HepG2 (cell line): Measurements from ENCODE around the gene GPR162. TPM values are rescaled to one million over a fixed set of nuclear protein-coding genes. Genes with fewer than 3 reads are reported as not detected.

Experiments used
- DMAP1 ChIP-seq: IDR thresholded peaks from 2 replicates; pipeline ENCODE4 v1.6.1; 2016
- FOXP1 ChIP-seq, 2 experiments: fragments of 450-650 bp in 1 of 2; IDR thresholded peaks; 2 replicates each; pipeline ENCODE4 v1.6.1; 2017 to 2018; ENCODE audit warnings: antibody characterized with exemption in 1 of 2
- GMEB1 ChIP-seq: sonication (generic); formaldehyde crosslinking; IDR thresholded peaks from 2 replicates; pipeline ENCODE4 v1.5.1; 2020; ENCODE audit warnings: missing genetic modification reagents, mild to moderate bottlenecking, borderline replicate concordance
- RBAK ChIP-seq: sonication (generic); formaldehyde crosslinking; IDR thresholded peaks from 2 replicates; pipeline ENCODE4 v1.5.1; 2020; ENCODE audit warnings: mild to moderate bottlenecking, missing genetic modification reagents
- RBFOX2 ChIP-seq: fragments of 200-400 bp; formaldehyde crosslinking; IDR thresholded peaks from 2 replicates; pipeline ENCODE4 v1.6.1; 2017; ENCODE audit warnings: low read depth, mild to moderate bottlenecking, low read length
- RFXAP ChIP-seq: sonication (generic); formaldehyde crosslinking; IDR thresholded peaks from 2 replicates; pipeline ENCODE4 v1.4.0; 2020; ENCODE audit warnings: missing genetic modification reagents, borderline replicate concordance
- SKIL ChIP-seq: sonication (generic); formaldehyde crosslinking; IDR thresholded peaks from 2 replicates; pipeline ENCODE4 v1.8.0; 2022; ENCODE audit warnings: missing genetic modification reagents, mild to moderate bottlenecking, moderate library complexity, borderline replicate concordance
- SUZ12 ChIP-seq: fragments of 150-350 bp; IDR thresholded peaks from 2 replicates; pipeline ENCODE4 v1.6.1; 2014; ENCODE audit warnings: low read depth, low read length
- XRCC5 ChIP-seq: fragments of 200-400 bp; formaldehyde crosslinking; optimal IDR thresholded peaks from 2 replicates; pipeline ENCODE3; 2017; ENCODE audit warnings: mild to moderate bottlenecking, low read length
- ZFP90 ChIP-seq: sonication (generic); formaldehyde crosslinking; IDR thresholded peaks from 2 replicates; pipeline ENCODE4 v1.8.0; 2022; ENCODE audit warnings: missing genetic modification reagents, mild to moderate bottlenecking, inconsistent platforms, borderline replicate concordance
- ZNF256 ChIP-seq: sonication (generic); formaldehyde crosslinking; conservative IDR thresholded peaks from 2 replicates; pipeline ENCODE4 v1.4.0; 2020; ENCODE audit warnings: missing genetic modification reagents
- ZNF333 ChIP-seq: sonication (generic); formaldehyde crosslinking; IDR thresholded peaks from 2 replicates; pipeline ENCODE4 v1.4.0; 2020; ENCODE audit warnings: mild to moderate bottlenecking, missing genetic modification reagents, borderline replicate concordance
- ZNF501 ChIP-seq: sonication (generic); formaldehyde crosslinking; IDR thresholded peaks from 2 replicates; pipeline ENCODE4 v1.5.1; 2020; ENCODE audit warnings: mild to moderate bottlenecking, moderate library complexity, missing genetic modification reagents
- ZNF530 ChIP-seq: sonication (generic); formaldehyde crosslinking; IDR thresholded peaks from 2 replicates; pipeline ENCODE4 v1.5.0; 2020; ENCODE audit warnings: low read depth, mild to moderate bottlenecking, missing genetic modification reagents
- ZSCAN30 ChIP-seq: sonication (generic); formaldehyde crosslinking; IDR thresholded peaks from 2 replicates; pipeline ENCODE4 v1.5.0; 2020; ENCODE audit warnings: mild to moderate bottlenecking, missing genetic modification reagents
- ZSCAN9 ChIP-seq: IDR thresholded peaks from 2 replicates; pipeline ENCODE4 v1.6.1; 2016; ENCODE audit warnings: borderline replicate concordance
- polyA plus RNA-seq, 8 experiments: library from polyadenylated mRNA; depleted of rRNA in 3 of 8; stranded (reverse) in 7 of 8; unstranded in 1 of 8; fragments of >200 nt; fragmentation: Illumina TruSeq in 4 of 8; extraction: Trizol in 4 of 8; gene quantifications; 2 replicates each; pipeline versions ENCODE4 v1.2.1 to v1.2.3, GENCODE V29; 2011 to 2016; ENCODE audit warnings: low read depth in 4 of 8, missing spikeins in 1 of 8, mixed read lengths in 1 of 8; ENCODE audit not compliant: insufficient read depth in 1 of 8
- total RNA-seq, 5 experiments: library from RNA; depleted of rRNA; stranded (reverse); fragments of >200 nt; fragmentation: Illumina TruSeq; extraction: Trizol; gene quantifications; 2 replicates each; pipeline ENCODE4 v1.2.3, GENCODE V29; 2016; ENCODE audit warnings: low read depth in 1 of 5
- TF ChIP-seq, protein P1 (sequence below): sonication (generic); formaldehyde crosslinking; IDR thresholded peaks from 2 replicates; pipeline ENCODE4 v1.8.1; 2023; ENCODE audit warnings: mild to moderate bottlenecking, moderate library complexity, missing genetic modification reagents
- TF ChIP-seq, protein P2 (sequence below): sonication (generic); formaldehyde crosslinking; IDR thresholded peaks from 2 replicates; pipeline ENCODE4 v1.8.1; 2023; ENCODE audit warnings: missing genetic modification reagents, inconsistent platforms, borderline replicate concordance
- TF ChIP-seq, protein P3 (sequence below): sonication (generic); formaldehyde crosslinking; IDR thresholded peaks from 2 replicates; pipeline ENCODE4 v1.4.0; 2020; ENCODE audit warnings: missing genetic modification reagents

The GPR162 gene
- total and polyA plus RNA-seq, 2 of the 13 experiments (the other 11 are each of a cell fraction or from before 2014, with no cell fraction given) = 0.08 TPM; not detected in 1

GRCh38 chr12:6872073-6873048, 50.7 kb downstream of the GPR162 start (continued):
- no peak for TF ChIP-seq ZNF530 (CRISPR knock-in tag)
- TF ChIP-seq ZSCAN9 (CRISPR knock-in tag) = no peak; the same call in 1 of the 2 replicates
- peak; percentile 14; the same call in 1 of the 2 replicates for TF ChIP-seq ZNF501 (CRISPR knock-in tag)
- 0 out of 2 replicates have a peak, but pooled peaks have one; percentile 58 for TF ChIP-seq ZNF256 (CRISPR knock-in tag)
- TF ChIP-seq, protein P1, sequence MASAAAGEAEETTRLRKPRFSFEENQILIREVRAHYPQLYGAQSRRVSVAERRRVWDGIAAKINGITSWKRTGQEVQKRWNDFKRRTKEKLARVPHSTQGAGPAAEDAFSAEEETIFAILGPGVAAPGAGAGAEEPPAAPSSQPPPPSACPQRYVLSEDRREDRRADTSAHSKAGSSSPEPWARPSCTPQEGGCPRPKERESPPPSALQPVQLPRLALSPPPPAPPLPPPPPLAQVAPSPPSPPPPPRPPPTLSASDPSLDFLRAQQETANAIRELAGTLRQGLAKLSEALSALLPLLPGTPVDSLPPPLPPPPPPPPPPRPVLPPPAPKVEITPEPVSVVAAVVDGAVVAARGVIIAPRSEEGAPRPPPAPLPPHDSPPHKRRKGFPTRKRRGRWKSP = peak; percentile 81
- TF ChIP-seq SKIL (CRISPR knock-in tag) = peak; percentile 82
- peak; percentile 76; the same call in 1 of the 2 replicates for TF ChIP-seq RFXAP (CRISPR knock-in tag)
- peak; percentile 92 for TF ChIP-seq XRCC5
- no peak for TF ChIP-seq FOXP1 (IDR thresholded peaks at IDR 0.05)
- no peak for TF ChIP-seq FOXP1 (CRISPR knock-in tag; IDR thresholded peaks at IDR 0.05)
- peak; percentile 88 for TF ChIP-seq RBFOX2
- TF ChIP-seq GMEB1 (CRISPR knock-in tag) = peak; percentile 82
- TF ChIP-seq, protein P2, sequence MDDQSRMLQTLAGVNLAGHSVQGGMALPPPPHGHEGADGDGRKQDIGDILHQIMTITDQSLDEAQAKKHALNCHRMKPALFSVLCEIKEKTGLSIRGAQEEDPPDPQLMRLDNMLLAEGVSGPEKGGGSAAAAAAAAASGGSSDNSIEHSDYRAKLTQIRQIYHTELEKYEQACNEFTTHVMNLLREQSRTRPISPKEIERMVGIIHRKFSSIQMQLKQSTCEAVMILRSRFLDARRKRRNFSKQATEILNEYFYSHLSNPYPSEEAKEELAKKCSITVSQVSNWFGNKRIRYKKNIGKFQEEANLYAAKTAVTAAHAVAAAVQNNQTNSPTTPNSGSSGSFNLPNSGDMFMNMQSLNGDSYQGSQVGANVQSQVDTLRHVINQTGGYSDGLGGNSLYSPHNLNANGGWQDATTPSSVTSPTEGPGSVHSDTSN = 0 out of 2 replicates have a peak, but pooled peaks have one; percentile 43
- TF ChIP-seq SUZ12 = no peak
- TF ChIP-seq, protein P3, sequence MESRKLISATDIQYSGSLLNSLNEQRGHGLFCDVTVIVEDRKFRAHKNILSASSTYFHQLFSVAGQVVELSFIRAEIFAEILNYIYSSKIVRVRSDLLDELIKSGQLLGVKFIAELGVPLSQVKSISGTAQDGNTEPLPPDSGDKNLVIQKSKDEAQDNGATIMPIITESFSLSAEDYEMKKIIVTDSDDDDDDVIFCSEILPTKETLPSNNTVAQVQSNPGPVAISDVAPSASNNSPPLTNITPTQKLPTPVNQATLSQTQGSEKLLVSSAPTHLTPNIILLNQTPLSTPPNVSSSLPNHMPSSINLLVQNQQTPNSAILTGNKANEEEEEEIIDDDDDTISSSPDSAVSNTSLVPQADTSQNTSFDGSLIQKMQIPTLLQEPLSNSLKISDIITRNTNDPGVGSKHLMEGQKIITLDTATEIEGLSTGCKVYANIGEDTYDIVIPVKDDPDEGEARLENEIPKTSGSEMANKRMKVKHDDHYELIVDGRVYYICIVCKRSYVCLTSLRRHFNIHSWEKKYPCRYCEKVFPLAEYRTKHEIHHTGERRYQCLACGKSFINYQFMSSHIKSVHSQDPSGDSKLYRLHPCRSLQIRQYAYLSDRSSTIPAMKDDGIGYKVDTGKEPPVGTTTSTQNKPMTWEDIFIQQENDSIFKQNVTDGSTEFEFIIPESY (CRISPR knock-in tag) = no peak; the same call in 1 of the 2 replicates
- TF ChIP-seq ZSCAN30 = no peak
- no peak for TF ChIP-seq ZFP90 (CRISPR knock-in tag)
- TF ChIP-seq RBAK (CRISPR knock-in tag) = no peak
- TF ChIP-seq ZNF333 = no peak; the same call in 1 of the 2 replicates
- TF ChIP-seq DMAP1 (CRISPR knock-in tag) = peak; percentile 64
